Measurements from ENCODE around the gene CACNG8.

The CACNG8 gene

DNA sequence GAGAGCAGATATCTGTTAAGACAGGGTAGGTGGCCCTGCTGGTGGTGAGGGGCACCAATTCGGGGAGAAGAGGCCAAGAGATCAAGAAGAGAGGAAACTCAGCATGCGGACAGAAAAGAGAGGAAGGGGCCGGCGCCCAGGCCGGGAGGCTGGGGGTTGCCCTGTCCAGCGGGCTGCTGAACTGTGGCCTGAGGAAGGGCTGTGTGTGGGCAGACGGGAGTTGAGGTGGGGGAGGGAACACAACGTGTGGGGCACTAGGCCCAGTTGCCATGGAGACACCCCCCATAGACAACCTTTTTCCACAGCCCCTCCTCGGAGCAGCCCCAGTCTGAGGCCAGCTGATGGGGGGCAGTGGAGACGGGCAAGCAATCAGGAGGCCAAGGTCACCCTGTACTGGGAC lies 2.5 kb upstream of the CACNG8 start:
- TF ChIP-seq CTCF (conservative IDR thresholded peaks at IDR 0.05; ENCODE audit: low read length) (no peak), EZH2phosphoT487 (IDR thresholded peaks at IDR 0.05; ENCODE audit: borderline replicate concordance) (no peak)
- H3K9me3 ChIP-seq (ENCODE audit: insufficient read depth, low read depth, low read length) = no peaks in the 10 kb centered on the region
- no peaks in the 10 kb centered on the region for H3K79me2 ChIP-seq (ENCODE audit: insufficient read depth, low read length)
- H3K4me1 ChIP-seq (ENCODE audit: insufficient read depth, low read length, poor library complexity, severe bottlenecking) = no peaks in the 10 kb centered on the region
- no peaks in the 10 kb centered on the region for H3K9me2 ChIP-seq (replicated peaks; ENCODE audit: low read depth, low read length)
- no peak overlapping the region for H3K4me2 ChIP-seq (ENCODE audit: low read depth, low read length, poor library complexity, severe bottlenecking)
- H3K36me3 ChIP-seq (ENCODE audit: insufficient read depth, low read length) = no peaks in the 10 kb centered on the region
- H3F3A ChIP-seq (ENCODE audit: low read depth) = no peaks in the 10 kb centered on the region
- H2AFZ ChIP-seq (ENCODE audit: low read length) = no peak overlapping the region
- H3K9ac ChIP-seq (ENCODE audit: low read depth, low read length, poor library complexity, severe bottlenecking) = no peak overlapping the region
- no peak overlapping the region for H3K4me3 ChIP-seq (ENCODE audit: low read length, poor library complexity, severe bottlenecking)
- H3K27me3 ChIP-seq (ENCODE audit: insufficient read depth, low read length, poor library complexity, severe bottlenecking) = no peaks in the 10 kb centered on the region
- H4K20me1 ChIP-seq (ENCODE audit: insufficient read depth, low read length, poor library complexity, severe bottlenecking) = no peaks in the 10 kb centered on the region

DNA sequence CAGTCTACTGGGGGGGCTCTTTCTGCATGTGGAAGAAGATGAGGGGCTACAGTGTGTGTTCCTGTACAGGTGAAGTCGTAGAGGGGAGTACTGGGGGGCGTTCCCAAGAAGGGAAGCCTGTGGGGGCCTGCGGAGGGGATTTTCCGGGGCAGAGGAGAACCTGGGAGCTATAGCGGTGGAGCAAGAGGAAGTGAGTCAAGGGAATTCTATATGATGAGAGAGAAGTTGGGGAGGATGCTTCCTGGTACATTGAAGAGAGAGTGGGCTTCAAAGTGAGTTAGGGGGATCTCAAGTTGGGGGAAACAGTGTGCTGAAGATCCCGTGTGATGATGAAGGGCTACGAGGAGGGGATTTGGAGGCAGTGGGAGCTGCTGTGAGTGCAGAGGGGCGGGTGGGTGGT lies 1.9 kb upstream of the CACNG8 start:
- no peak overlapping the region for H3K4me3 ChIP-seq (ENCODE audit: low read length, poor library complexity, severe bottlenecking)
- no peaks in the 10 kb centered on the region for H3K36me3 ChIP-seq (ENCODE audit: insufficient read depth, low read length)
- no peaks in the 10 kb centered on the region for H4K20me1 ChIP-seq (ENCODE audit: insufficient read depth, low read length, poor library complexity, severe bottlenecking)
- H3K27me3 ChIP-seq (ENCODE audit: insufficient read depth, low read length, poor library complexity, severe bottlenecking) = no peaks in the 10 kb centered on the region
- H3K9me2 ChIP-seq (replicated peaks; ENCODE audit: low read depth, low read length) = no peaks in the 10 kb centered on the region
- no peak overlapping the region for H3K9ac ChIP-seq (ENCODE audit: low read depth, low read length, poor library complexity, severe bottlenecking)
- no peaks in the 10 kb centered on the region for H3F3A ChIP-seq (ENCODE audit: low read depth)
- H3K79me2 ChIP-seq (ENCODE audit: insufficient read depth, low read length) = no peaks in the 10 kb centered on the region
- H3K4me2 ChIP-seq (ENCODE audit: low read depth, low read length, poor library complexity, severe bottlenecking) = no peak overlapping the region
- H3K9me3 ChIP-seq (ENCODE audit: insufficient read depth, low read depth, low read length) = no peaks in the 10 kb centered on the region
- no peak overlapping the region for H2AFZ ChIP-seq (ENCODE audit: low read length)
- no peaks in the 10 kb centered on the region for H3K4me1 ChIP-seq (ENCODE audit: insufficient read depth, low read length, poor library complexity, severe bottlenecking)
- no peak for TF ChIP-seq EZH2phosphoT487 (IDR thresholded peaks at IDR 0.05; ENCODE audit: borderline replicate concordance)
- no peak for TF ChIP-seq CTCF (conservative IDR thresholded peaks at IDR 0.05; ENCODE audit: low read length)

GRCh38 chr19:53961523-53962356 lies 997 bp upstream of the CACNG8 start:
- H3F3A ChIP-seq (ENCODE audit: low read depth) = no peaks in the 10 kb centered on the region
- H3K4me2 ChIP-seq (ENCODE audit: low read depth, low read length, poor library complexity, severe bottlenecking) = no peak overlapping the region
- H4K20me1 ChIP-seq (ENCODE audit: insufficient read depth, low read length, poor library complexity, severe bottlenecking) = no peaks in the 10 kb centered on the region
- no peak overlapping the region for H2AFZ ChIP-seq (ENCODE audit: low read length)
- H3K9ac ChIP-seq (ENCODE audit: low read depth, low read length, poor library complexity, severe bottlenecking) = no peak overlapping the region
- H3K9me2 ChIP-seq (replicated peaks; ENCODE audit: low read depth, low read length) = no peaks in the 10 kb centered on the region
- H3K79me2 ChIP-seq (ENCODE audit: insufficient read depth, low read length) = no peaks in the 10 kb centered on the region
- H3K27me3 ChIP-seq (ENCODE audit: insufficient read depth, low read length, poor library complexity, severe bottlenecking) = no peaks in the 10 kb centered on the region
- H3K4me1 ChIP-seq (ENCODE audit: insufficient read depth, low read length, poor library complexity, severe bottlenecking) = no peaks in the 10 kb centered on the region
- H3K9me3 ChIP-seq (ENCODE audit: insufficient read depth, low read depth, low read length) = no peaks in the 10 kb centered on the region
- H3K36me3 ChIP-seq (ENCODE audit: insufficient read depth, low read length) = no peaks in the 10 kb centered on the region
- no peak overlapping the region for H3K4me3 ChIP-seq (ENCODE audit: low read length, poor library complexity, severe bottlenecking)
- TF ChIP-seq CTCF (conservative IDR thresholded peaks at IDR 0.05; ENCODE audit: low read length) (no peak), EZH2phosphoT487 (IDR thresholded peaks at IDR 0.05; ENCODE audit: borderline replicate concordance) (no peak)

Data from Loucy (cell line).